Stimulated activated naive CD4-positive, alpha-beta T cell treated with Interleukin-2 at 50 U/mL for 16 hours (primary cell): ENCODE data around the gene MRPL46.
"Not testable (repeated sequence)": the region's sequence is repeated elsewhere in the genome, so short reads cannot be mapped to it uniquely, and the experiment has no call there.

Experiments
- DNase-seq: peaks from one replicate; lab custom pipeline; 2025; lab: John Stamatoyannopoulos, UW

MRPL46 gene

GRCh38 chr15:88477904-88478303, 10.7 kb upstream of the MRPL46 start:
- DNase-seq = no peak

GRCh38 chr15:88477126-88477525, 9.9 kb upstream of the MRPL46 start:
- DNase-seq = no peak

GRCh38 chr15:88476635-88477060, 9.5 kb upstream of the MRPL46 start:
- DNase-seq = no peak

- DNase-seq = not testable (repeated sequence)
Observed at GRCh38 chr15:88473661-88474293, 6.6 kb upstream of the MRPL46 start.

- no peak for DNase-seq
Observed at GRCh38 chr15:88472225-88472624, 5.0 kb upstream of the MRPL46 start.

GRCh38 chr15:88470625-88471372, 3.6 kb upstream of the MRPL46 start:
- DNase-seq = no peak

GRCh38 chr15:88469321-88469720, 2.1 kb upstream of the MRPL46 start:
- DNase-seq = no peak

GRCh38 chr15:88468721-88469120, 1.5 kb upstream of the MRPL46 start:
- not testable (repeated sequence) for DNase-seq

GRCh38 chr15:88467935-88468528, 844 bp upstream of the MRPL46 start:
- DNase-seq = no peak

GRCh38 chr15:88465633-88466224, 1.5 kb downstream of the MRPL46 start:
- no peak for DNase-seq

GRCh38 chr15:88463870-88464532, 3.2 kb downstream of the MRPL46 start:
- no peak for DNase-seq

- DNase-seq = no peak
Observed at GRCh38 chr15:88456733-88457132, 10.5 kb downstream of the MRPL46 start.

- no peak for DNase-seq
Observed at GRCh38 chr15:88454867-88455810, 12.0 kb downstream of the MRPL46 start.

GRCh38 chr15:88454236-88454635, 13.0 kb downstream of the MRPL46 start:
- no peak for DNase-seq

GRCh38 chr15:88453651-88454050, 13.5 kb downstream of the MRPL46 start:
- no peak for DNase-seq

GRCh38 chr15:88450125-88450798, 16.9 kb downstream of the MRPL46 start:
- peak; percentile 20 for DNase-seq

GRCh38 chr15:88449581-88449980, 17.6 kb downstream of the MRPL46 start:
- DNase-seq = no peak

- no peak for DNase-seq
Observed at GRCh38 chr15:88448991-88449461, 18.2 kb downstream of the MRPL46 start.

- DNase-seq = no peak
Observed at GRCh38 chr15:88447741-88448140, 19.4 kb downstream of the MRPL46 start.

- DNase-seq = no peak
Observed at GRCh38 chr15:88447206-88447605, 20.0 kb downstream of the MRPL46 start.
